Choroid plexus epithelial cell (primary cell): Measurements from ENCODE around the gene ARCN1.

Source experiments
- DNase-seq: peaks from one replicate; pipeline ENCODE4 v3.0.0-alpha.2; 2010; ENCODE audit warnings: low read depth
- H3K4me3 ChIP-seq: 2 replicates; pipeline ENCODE4 v1.5.1; 2011; ENCODE audit warnings: low read depth, mild to moderate bottlenecking, control low read depth, low read length, moderate library complexity
- TF ChIP-seq, protein P1 (sequence below): conservative IDR thresholded peaks from 2 replicates; pipeline ENCODE4 v1.5.1; 2011; ENCODE audit warnings: low read depth, mild to moderate bottlenecking, control low read depth, inconsistent platforms, low read length, moderate library complexity

The ARCN1 gene

DNA sequence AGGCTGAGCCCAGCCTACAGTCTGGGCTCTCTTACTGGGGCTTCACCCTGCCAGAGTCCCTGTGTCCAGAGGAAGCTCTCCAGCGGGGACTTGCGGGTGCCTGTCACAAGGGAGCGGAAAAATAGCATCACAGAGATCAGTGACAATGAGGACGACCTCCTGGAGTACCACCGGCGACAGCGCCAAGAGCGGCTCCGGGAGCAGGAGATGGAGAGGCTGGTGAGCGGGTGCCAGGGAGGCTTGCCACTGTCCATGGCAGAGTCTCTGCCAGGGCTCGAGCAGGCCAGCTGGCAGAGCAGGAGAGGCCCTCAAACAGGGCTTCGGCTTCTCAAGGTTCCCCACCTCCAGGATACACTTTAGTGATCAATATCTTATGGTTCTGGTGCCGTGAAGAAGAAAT lies 56.2 kb downstream of the ARCN1 start:
- no peak overlapping the region for H3K4me3 ChIP-seq
- DNase-seq: no peak
- TF ChIP-seq, protein P1, sequence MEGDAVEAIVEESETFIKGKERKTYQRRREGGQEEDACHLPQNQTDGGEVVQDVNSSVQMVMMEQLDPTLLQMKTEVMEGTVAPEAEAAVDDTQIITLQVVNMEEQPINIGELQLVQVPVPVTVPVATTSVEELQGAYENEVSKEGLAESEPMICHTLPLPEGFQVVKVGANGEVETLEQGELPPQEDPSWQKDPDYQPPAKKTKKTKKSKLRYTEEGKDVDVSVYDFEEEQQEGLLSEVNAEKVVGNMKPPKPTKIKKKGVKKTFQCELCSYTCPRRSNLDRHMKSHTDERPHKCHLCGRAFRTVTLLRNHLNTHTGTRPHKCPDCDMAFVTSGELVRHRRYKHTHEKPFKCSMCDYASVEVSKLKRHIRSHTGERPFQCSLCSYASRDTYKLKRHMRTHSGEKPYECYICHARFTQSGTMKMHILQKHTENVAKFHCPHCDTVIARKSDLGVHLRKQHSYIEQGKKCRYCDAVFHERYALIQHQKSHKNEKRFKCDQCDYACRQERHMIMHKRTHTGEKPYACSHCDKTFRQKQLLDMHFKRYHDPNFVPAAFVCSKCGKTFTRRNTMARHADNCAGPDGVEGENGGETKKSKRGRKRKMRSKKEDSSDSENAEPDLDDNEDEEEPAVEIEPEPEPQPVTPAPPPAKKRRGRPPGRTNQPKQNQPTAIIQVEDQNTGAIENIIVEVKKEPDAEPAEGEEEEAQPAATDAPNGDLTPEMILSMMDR: no peak

DNA sequence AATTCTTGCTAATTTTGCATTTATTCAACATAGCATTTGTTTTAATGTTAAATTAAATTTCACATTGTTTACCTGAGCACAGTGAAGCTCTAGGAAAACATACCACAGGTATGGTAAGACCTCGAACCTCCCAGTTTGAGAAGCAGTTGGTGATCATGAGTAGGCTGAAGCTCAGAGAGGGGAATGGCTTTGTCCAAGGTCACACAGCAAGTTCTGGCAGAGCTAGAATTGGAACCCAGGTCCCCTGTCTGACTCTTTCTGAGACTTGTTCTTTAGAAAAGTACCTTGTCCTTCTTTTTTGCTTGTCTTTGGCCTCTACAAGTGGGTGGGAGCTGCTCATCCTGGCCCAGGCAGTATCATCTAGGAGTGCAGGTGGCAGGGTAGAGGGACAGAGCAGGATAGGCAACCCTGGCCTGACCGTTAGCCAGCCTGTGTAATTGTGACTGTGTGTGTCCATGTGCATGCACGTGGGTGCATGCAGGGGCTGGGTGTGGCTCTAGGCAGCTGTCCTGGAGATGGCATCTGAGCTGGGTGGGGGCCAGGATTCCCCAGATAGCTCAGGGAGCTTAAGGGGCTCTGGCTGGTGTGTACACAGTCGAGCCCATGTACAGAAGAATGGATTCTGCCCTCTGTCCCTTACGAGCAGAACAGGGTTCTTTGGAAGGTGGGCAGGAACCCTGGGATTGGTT lies 56.8 kb downstream of the ARCN1 start:
- TF ChIP-seq, protein P1: no peak
- no peak for DNase-seq

DNA sequence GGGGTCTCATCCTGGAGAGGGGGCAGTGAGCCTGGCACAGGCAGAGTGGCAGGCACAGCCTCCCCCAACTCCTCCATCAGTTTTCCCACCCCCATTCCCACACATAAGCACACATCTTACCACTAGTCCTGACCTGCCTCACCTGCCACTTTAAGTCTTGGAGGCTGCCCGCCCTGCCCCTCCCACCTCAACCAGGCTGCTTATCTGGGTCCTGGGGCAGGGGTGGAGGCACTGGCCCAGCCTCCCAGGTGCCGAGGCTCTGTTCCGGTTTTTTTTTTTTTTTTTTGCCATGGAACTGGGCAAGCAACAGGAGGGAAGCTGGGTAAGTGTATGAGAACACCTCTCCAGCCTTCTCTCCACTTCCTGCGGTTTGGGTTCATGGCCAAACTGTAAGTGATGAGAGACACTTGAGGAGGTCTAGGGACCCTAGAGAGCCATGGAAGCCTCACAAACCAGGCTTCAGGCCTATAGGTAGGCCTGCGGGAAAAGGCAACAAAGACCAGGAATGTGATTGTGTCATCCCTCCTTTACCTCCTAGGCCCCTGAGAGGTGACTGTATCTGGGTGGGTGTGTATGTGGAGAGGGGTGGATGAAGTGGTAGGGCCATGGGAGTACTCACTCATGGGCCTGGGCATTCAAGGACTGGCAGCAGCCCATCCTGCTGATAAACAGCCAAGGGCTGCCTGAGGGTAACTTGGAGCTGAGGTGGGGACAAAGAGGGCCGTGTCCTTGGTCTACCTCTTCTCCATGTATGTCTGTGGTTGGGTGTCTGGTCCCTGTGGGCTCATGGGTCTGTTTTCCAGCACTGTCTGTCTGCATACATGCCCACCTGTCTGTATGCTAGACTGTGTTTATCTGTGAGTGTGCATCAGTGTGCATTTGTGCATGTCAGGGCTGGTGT lies 57.8 kb downstream of the ARCN1 start:
- no peak for DNase-seq
- TF ChIP-seq, protein P1: no peak

More for the DNA sequence above, 56.8 kb downstream of the ARCN1 start:
- no peak overlapping the region for H3K4me3 ChIP-seq

DNA sequence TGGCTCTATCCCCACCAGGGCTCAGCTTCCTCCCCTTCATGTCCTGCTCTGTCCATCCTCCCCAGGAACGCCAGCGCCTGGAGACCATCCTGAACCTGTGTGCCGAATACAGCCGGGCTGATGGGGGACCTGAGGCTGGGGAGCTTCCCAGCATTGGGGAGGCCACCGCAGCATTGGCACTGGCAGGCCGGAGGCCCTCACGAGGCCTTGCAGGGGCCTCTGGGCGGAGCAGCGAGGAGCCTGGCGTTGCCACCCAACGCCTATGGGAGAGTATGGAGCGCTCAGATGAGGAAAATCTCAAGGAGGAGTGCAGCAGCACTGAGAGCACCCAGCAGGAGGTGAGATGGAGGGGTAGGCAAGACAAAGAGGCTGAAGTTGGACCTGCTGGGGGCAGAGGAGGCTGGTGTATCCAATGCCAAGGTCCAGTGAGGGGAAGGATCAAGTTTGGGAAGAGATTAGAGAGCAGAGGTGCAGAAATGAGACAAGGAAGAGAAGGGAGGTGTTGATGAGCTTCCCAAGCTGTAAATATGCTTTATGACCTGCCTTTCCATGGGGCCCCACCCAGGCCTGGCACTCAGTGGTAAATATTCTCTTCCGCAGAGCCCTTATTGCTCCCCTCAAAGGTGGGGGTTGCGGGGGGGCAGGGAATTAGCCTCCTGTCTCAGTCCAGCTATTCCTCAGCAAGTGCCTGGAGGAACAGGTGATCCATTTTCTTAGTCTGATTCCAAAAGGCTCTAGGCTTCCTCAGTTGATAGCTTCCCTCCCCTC lies 59.1 kb downstream of the ARCN1 start:
- TF ChIP-seq, protein P1: no peak
- no peak overlapping the region for H3K4me3 ChIP-seq
- no peak for DNase-seq

More for the DNA sequence above, 57.8 kb downstream of the ARCN1 start:
- no peak overlapping the region for H3K4me3 ChIP-seq

DNA sequence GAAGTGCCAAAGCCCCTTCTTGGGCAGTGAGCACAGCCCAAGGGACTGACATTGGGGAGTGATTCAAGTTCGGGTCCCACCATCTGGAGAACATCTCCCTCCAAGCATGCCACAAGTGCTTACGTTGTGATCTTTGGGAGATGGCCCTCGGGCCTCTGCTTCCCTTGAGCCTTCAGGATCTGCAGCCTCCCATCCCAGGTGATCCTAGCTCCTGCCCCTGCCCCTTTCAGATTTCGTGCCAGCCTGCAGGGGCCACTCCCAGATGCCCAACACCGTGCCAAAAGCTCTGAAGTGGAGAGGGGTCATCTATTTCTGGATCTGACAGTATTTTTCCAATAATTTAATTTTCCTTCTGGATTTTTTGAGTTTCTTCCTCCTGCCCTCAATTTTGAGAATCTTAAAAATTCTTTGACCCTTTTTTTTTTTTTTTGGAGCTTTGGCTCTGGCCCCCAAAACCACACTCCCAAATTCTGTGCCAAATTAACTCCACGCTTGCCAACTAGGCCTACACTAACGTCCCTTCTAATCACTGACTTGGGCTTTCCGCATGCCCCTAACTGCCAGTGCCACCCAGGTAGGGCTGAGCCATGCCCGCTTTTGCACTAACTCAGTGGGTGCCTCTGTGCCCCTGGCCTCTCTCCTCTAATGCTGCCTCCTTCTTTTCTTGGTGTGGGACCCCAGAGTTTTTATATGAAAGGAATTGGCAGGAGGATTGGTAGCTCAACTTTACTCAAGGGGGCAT lies 60.5 kb downstream of the ARCN1 start:
- TF ChIP-seq, protein P1: no peak
- no peak overlapping the region for H3K4me3 ChIP-seq
- DNase-seq: no peak

GRCh38 chr11:118633319-118633690 lies 61.1 kb downstream of the ARCN1 start:
- H3K4me3 ChIP-seq: no peak overlapping the region
- DNase-seq: no peak
- TF ChIP-seq, protein P1: no peak
